Neuronal stem cell (in vitro differentiated cells): ENCODE measurements around the gene DCHS1.

Source experiments
- DNase-seq: peaks from one replicate; pipeline ENCODE4 v3.0.0-alpha.2; 2013; ENCODE audit warnings: low spot score
- H2AFZ ChIP-seq: one replicate; pipeline ENCODE4 v1.6.1; 2013; ENCODE audit warnings: mild to moderate bottlenecking, low read length, inconsistent platforms
- H2AK5ac ChIP-seq: 2 replicates; pipeline ENCODE4 v1.6.1; 2013; ENCODE audit warnings: low read depth, mild to moderate bottlenecking, inconsistent platforms, low read length, moderate library complexity, mixed read lengths
- H2BK120ac ChIP-seq: 2 replicates; pipeline ENCODE4 v1.6.1; 2013; ENCODE audit warnings: low read depth, mild to moderate bottlenecking, inconsistent platforms, low read length, moderate library complexity, mixed read lengths
- H2BK12ac ChIP-seq: one replicate; pipeline ENCODE4 v1.6.1; 2013; ENCODE audit warnings: low read length, inconsistent platforms
- H2BK15ac ChIP-seq: 2 replicates; pipeline ENCODE4 v1.6.1; 2013; ENCODE audit warnings: mild to moderate bottlenecking, low read length, inconsistent platforms, mixed read lengths
- H2BK5ac ChIP-seq: one replicate; pipeline ENCODE4 v1.6.1; 2013; ENCODE audit warnings: inconsistent platforms, mild to moderate bottlenecking, low read length, moderate library complexity
- H3K14ac ChIP-seq: one replicate; pipeline ENCODE4 v1.6.1; 2013; ENCODE audit warnings: low read length, inconsistent platforms
- H3K18ac ChIP-seq: 2 replicates; pipeline ENCODE4 v1.6.1; 2013; ENCODE audit warnings: low read length, inconsistent platforms
- H3K23ac ChIP-seq: 2 replicates; pipeline ENCODE4 v1.6.1; 2013; ENCODE audit warnings: low read depth, mild to moderate bottlenecking, mixed read lengths, low read length, inconsistent platforms; ENCODE audit not compliant: poor library complexity
- H3K27ac ChIP-seq: replicated peaks from 3 replicates; pipeline ENCODE4 v1.5.1; 2013; ENCODE audit warnings: low read length, inconsistent platforms
- H3K27me3 ChIP-seq, 3 experiments: 2 replicates each; pipeline ENCODE4 v1.6.1; 2013; ENCODE audit warnings: low read length in 3 of 3, mild to moderate bottlenecking in 2 of 3, inconsistent platforms in 1 of 3, low read depth in 1 of 3, mixed read lengths in 1 of 3, moderate library complexity in 1 of 3; ENCODE audit not compliant: control insufficient read depth in 3 of 3, insufficient read depth in 3 of 3
- H3K36me3 ChIP-seq, 2 donors: replicated peaks in 1 of 2; 2 replicates each; pipeline ENCODE4 v1.6.1; 2013; ENCODE audit warnings: low read length in 2 of 2; ENCODE audit not compliant: control insufficient read depth in 2 of 2, insufficient read depth in 2 of 2
- H3K4ac ChIP-seq: 2 replicates; pipeline ENCODE4 v1.6.1; 2013; ENCODE audit warnings: inconsistent platforms, mild to moderate bottlenecking, low read length, moderate library complexity
- H3K4me1 ChIP-seq, 2 donors: 1 replicate in 1 of 2; 2 replicates in 1 of 2; pipeline ENCODE4 v1.6.1; 2013; ENCODE audit warnings: low read length in 2 of 2, low read depth in 1 of 2; ENCODE audit not compliant: control insufficient read depth in 2 of 2, insufficient read depth in 1 of 2
- H3K4me2 ChIP-seq: one replicate; pipeline ENCODE4 v1.6.1; 2013; ENCODE audit warnings: mild to moderate bottlenecking, low read length, inconsistent platforms; ENCODE audit not compliant: insufficient read depth, poor library complexity, severe bottlenecking
- H3K4me3 ChIP-seq, 2 donors: 2 replicates each; pipeline ENCODE4 v1.5.1; 2013; ENCODE audit warnings: low read length in 2 of 2, mild to moderate bottlenecking in 2 of 2, inconsistent platforms in 1 of 2, moderate library complexity in 1 of 2
- H3K79me1 ChIP-seq: one replicate; pipeline ENCODE4 v1.6.1; 2013; ENCODE audit warnings: low read depth, mild to moderate bottlenecking, inconsistent platforms, low read length, moderate library complexity
- H3K9ac ChIP-seq: one replicate; pipeline ENCODE4 v1.6.1; 2013; ENCODE audit warnings: mild to moderate bottlenecking, low read depth, low read length, inconsistent platforms; ENCODE audit not compliant: poor library complexity
- H3K9me3 ChIP-seq, 2 donors: replicated peaks in 1 of 2; 2 replicates each; pipeline versions ENCODE3 to v1.6.1; 2013; ENCODE audit warnings: low read length in 2 of 2, mild to moderate bottlenecking in 2 of 2, inconsistent platforms in 1 of 2, low read depth in 1 of 2, mixed read lengths in 1 of 2, moderate library complexity in 1 of 2; ENCODE audit not compliant: control insufficient read depth in 2 of 2, insufficient read depth in 1 of 2
- H4K8ac ChIP-seq: one replicate; pipeline ENCODE4 v1.6.1; 2013; ENCODE audit warnings: low read depth, mild to moderate bottlenecking, inconsistent platforms, low read length, moderate library complexity
- H4K91ac ChIP-seq: one replicate; pipeline ENCODE4 v1.6.1; 2013; ENCODE audit warnings: low read length, low read depth, mild to moderate bottlenecking, inconsistent platforms; ENCODE audit not compliant: poor library complexity
- WGBS, 2 donors: extraction: QIAGEN DNeasy Blood & Tissue Kit; methylation state at CpG; one replicate each; pipeline ENCODE4 v1.1.7; 2013; ENCODE audit warnings: missing lambda C conversion rate in 2 of 2, mixed read lengths in 1 of 2; ENCODE audit not compliant: insufficient read length in 2 of 2, insufficient replicate concordance in 1 of 2; ENCODE audit errors: extremely low coverage in 2 of 2; 5-methylcytosine and 5-hydroxymethylcytosine counted together

Gene DCHS1

DNA sequence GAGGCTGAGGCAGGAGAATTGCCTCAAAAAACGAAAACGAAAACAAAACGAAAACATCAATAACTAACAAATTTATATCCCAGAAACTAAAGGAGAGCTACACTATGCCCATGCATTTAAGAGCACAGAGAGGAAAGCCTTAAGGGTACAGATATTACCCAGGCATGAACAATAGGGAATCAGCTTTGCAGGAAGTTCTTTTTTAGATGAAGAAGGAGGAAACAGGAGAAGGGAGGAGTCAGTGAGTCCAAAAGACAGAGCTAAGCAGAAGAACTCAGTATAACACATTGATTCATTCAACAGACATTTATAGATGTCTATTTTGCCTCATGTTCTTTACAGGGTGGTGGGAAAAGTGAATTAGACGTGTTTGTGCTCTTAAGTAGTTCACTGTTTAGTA lies 19.3 kb upstream of the DCHS1 start:
- no peaks in the 10 kb centered on the region for H3K27me3 ChIP-seq

DNA sequence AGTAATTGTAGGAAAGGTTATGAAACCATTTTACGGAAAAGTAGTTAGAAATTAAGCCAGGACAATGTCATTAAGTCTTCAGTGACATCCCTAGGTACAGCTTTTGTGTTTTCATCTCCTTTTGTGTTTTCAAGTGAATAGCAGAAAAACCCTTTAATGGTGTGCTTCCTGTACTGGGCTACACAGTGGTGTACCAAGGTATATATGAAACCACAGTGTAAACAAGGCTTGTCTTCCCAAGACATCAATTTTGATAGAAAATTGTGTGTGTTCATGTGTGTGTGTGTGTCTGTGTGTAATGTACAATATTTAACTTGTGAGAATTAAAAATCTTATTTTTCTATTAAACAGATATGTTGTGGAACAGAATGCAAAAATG lies 18.6 kb upstream of the DCHS1 start:
- Histone ChIP-seq H2BK120ac (no peak overlapping the region), H3K9me3 (no peaks in the 10 kb centered on the region), H3K18ac (no peak overlapping the region), H4K91ac (no peak overlapping the region), H3K4me1 (no peaks in the 10 kb centered on the region), H2BK5ac (no peak overlapping the region), H3K9ac (no peak overlapping the region), H3K14ac (no peak overlapping the region), H2AK5ac (no peak overlapping the region), H2AFZ (no peak overlapping the region), H2BK15ac (no peak overlapping the region), H3K23ac (no peak overlapping the region), H3K4me3 (no peak overlapping the region), H3K4me2 (no peak overlapping the region), H3K27ac (no peak overlapping the region), H3K27me3 (no peaks in the 10 kb centered on the region), H3K36me3 (peaks cover 0 to 3% of the 10 kb centered on the region in 2 donors), H4K8ac (no peak overlapping the region), H3K79me1 (no peaks in the 10 kb centered on the region), H3K4ac (no peak overlapping the region), H2BK12ac (no peak overlapping the region)
- WGBS, 2 donors: no CpG with 5 or more reads among the region's 1 CpG
- DNase-seq: no peak

More for the DNA sequence above, 19.3 kb upstream of the DCHS1 start:
- no peak overlapping the region for H3K23ac ChIP-seq
- no peak overlapping the region for H2BK5ac ChIP-seq
- H4K91ac ChIP-seq: no peak overlapping the region
- no peak overlapping the region for H2AK5ac ChIP-seq
- no peak overlapping the region for H4K8ac ChIP-seq
- no peak overlapping the region for H2AFZ ChIP-seq
- no peaks in the 10 kb centered on the region for H3K79me1 ChIP-seq
- DNase-seq: no peak
- H2BK120ac ChIP-seq: no peak overlapping the region
- no peak overlapping the region for H3K9ac ChIP-seq
- H3K36me3 ChIP-seq: peaks cover 0 to 9% of the 10 kb centered on the region in 2 donors
- H3K4me1 ChIP-seq: no peaks in the 10 kb centered on the region
- H3K18ac ChIP-seq: no peak overlapping the region
- H3K4ac ChIP-seq: no peak overlapping the region
- H3K4me3 ChIP-seq: no peak overlapping the region
- H3K14ac ChIP-seq: no peak overlapping the region
- H3K27ac ChIP-seq: no peak overlapping the region
- no peaks in the 10 kb centered on the region for H3K9me3 ChIP-seq
- no peak overlapping the region for H2BK15ac ChIP-seq
- no peak overlapping the region for H3K4me2 ChIP-seq
- H2BK12ac ChIP-seq: no peak overlapping the region
- 100% methylated on average over 1 of the region's 4 CpGs; no CpG with 5 or more reads in 1 of the 2 donors for WGBS, 2 donors

DNA sequence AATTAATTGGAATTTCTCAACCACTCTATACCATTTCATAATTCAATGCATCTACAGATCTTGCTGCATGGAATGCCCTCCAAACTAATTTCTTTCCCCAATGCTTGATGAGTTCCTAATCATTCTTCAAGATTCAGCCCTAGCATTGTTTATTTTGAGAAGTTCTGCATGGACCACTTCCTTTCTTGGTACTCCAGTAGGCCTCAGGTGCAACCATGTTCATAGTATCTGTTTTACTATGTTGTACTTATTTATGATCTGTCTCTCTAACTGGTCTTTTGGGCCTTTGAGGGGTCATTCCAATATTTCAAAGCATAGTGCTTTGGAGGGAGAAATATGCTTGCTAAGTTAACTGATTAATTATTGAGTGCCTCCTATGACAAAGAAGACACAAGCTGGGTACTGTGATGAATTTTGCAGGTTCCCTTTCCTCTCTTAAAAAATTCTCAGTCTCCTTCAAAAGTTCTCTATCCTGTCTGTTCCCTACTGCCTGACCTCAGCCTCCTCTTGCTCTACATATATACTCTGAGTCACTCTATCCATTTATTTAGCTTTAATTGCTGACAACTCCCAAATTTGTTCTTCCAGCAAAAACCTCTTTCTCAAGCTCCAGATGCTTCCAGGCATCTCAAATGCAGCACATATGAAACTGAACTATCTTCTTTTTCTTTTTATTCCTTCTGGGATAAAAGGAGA lies 18.1 kb upstream of the DCHS1 start:
- Histone ChIP-seq H2BK120ac (no peak overlapping the region), H2AFZ (no peak overlapping the region), H4K91ac (no peak overlapping the region), H3K9ac (no peak overlapping the region), H3K4ac (no peak overlapping the region), H3K27ac (no peak overlapping the region), H3K9me3 (no peaks in the 10 kb centered on the region), H2BK15ac (no peak overlapping the region), H3K27me3 (no peaks in the 10 kb centered on the region), H4K8ac (no peak overlapping the region), H3K4me2 (no peak overlapping the region), H3K18ac (no peak overlapping the region), H2BK12ac (no peak overlapping the region), H3K36me3 (no peaks in the 10 kb centered on the region), H3K79me1 (no peaks in the 10 kb centered on the region), H3K14ac (no peak overlapping the region), H3K23ac (no peak overlapping the region), H3K4me3 (no peak overlapping the region), H3K4me1 (no peaks in the 10 kb centered on the region), H2AK5ac (no peak overlapping the region), H2BK5ac (no peak overlapping the region)
- no peak for DNase-seq

DNA sequence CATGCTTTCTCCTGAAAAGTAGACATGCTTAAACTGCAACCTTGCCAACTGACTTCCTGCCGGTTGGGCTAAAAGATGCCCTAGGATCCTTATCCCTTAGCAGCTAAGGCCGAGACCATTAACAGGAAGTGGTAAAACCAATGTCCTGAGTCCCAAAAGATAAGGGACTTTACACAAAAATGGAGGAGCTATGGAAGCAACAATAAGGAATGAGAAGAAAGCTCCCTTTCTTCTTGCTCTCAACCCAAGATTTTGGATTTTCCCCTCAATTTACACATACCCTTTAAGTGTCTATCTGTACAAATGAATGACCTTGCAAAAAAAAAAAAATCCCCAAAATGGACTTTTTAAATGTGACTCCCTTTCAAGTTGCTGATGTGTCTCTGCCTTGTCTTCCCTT lies 16.4 kb upstream of the DCHS1 start:
- H2BK15ac ChIP-seq: no peak overlapping the region
- no peaks in the 10 kb centered on the region for H3K79me1 ChIP-seq
- no peak overlapping the region for H2AFZ ChIP-seq
- no peak overlapping the region for H3K9ac ChIP-seq
- H3K4me3 ChIP-seq: no peak overlapping the region
- no peak overlapping the region for H4K8ac ChIP-seq
- DNase-seq: no peak
- no peak overlapping the region for H2BK5ac ChIP-seq
- H3K23ac ChIP-seq: no peak overlapping the region
- H2BK120ac ChIP-seq: no peak overlapping the region
- no peak overlapping the region for H3K14ac ChIP-seq
- no peak overlapping the region for H3K4ac ChIP-seq
- H2AK5ac ChIP-seq: no peak overlapping the region
- H2BK12ac ChIP-seq: no peak overlapping the region
- no peak overlapping the region for H3K27ac ChIP-seq
- H3K4me1 ChIP-seq: no peaks in the 10 kb centered on the region
- no peaks in the 10 kb centered on the region for H3K36me3 ChIP-seq
- H3K4me2 ChIP-seq: no peak overlapping the region
- H3K27me3 ChIP-seq: no peaks in the 10 kb centered on the region
- no peaks in the 10 kb centered on the region for H3K9me3 ChIP-seq
- H3K18ac ChIP-seq: no peak overlapping the region
- no CpG with 5 or more reads among the region's 2 CpGs for WGBS, 2 donors
- H4K91ac ChIP-seq: no peak overlapping the region
